LNCAP (cell line): Measurements from ENCODE around the gene TECPR1.

Source experiments
- CTCF ChIP-seq: fragments of 450-650 bp; IDR thresholded peaks from 2 replicates; pipeline ENCODE4 v1.5.1; 2017; ENCODE audit warnings: mild to moderate bottlenecking

Gene TECPR1

GRCh38 chr7:98210513-98211220 is 41.4 kb downstream of the TECPR1 start:
- no peak for TF ChIP-seq CTCF

GRCh38 chr7:98209166-98209920 is 42.7 kb downstream of the TECPR1 start:
- TF ChIP-seq CTCF = no peak

- no peak for TF ChIP-seq CTCF
These were observed 45.3 kb downstream of the TECPR1 start for GRCh38 chr7:98206451-98207330.

GRCh38 chr7:98205162-98205845 is 46.7 kb downstream of the TECPR1 start:
- no peak for TF ChIP-seq CTCF

- TF ChIP-seq CTCF = no peak
These were observed 47.4 kb downstream of the TECPR1 start for GRCh38 chr7:98204670-98205069.

GRCh38 chr7:98203964-98204605 is 47.9 kb downstream of the TECPR1 start:
- TF ChIP-seq CTCF = no peak
